Astrocyte (in vitro differentiated cells and primary cell): ENCODE measurements around the gene FAM3D.
"Not testable (repeated sequence)": the region's sequence is repeated elsewhere in the genome, so short reads cannot be mapped to it uniquely, and the experiment has no call there.

Experiments
- CTCF ChIP-seq: IDR thresholded peaks from 2 replicates; pipeline ENCODE4 v1.5.1; 2011; ENCODE audit warnings: low read depth, mild to moderate bottlenecking, inconsistent platforms, low read length, moderate library complexity; ENCODE audit not compliant: insufficient read depth
- EZH2 ChIP-seq: IDR thresholded peaks from 2 replicates; pipeline ENCODE4 v1.6.1; 2012; ENCODE audit warnings: mild to moderate bottlenecking, low read length, inconsistent platforms; ENCODE audit not compliant: insufficient read depth

- TF ChIP-seq CTCF, EZH2: not testable (repeated sequence)
Measured at GRCh38 chr3:58708983-58709382, 42.4 kb upstream of the FAM3D start.
